Heart left ventricle (tissue), 16 donors: ENCODE data around the gene WDR35. TPM values are rescaled to one million over a fixed set of nuclear protein-coding genes. Genes with fewer than 3 reads are reported as not detected.

Source experiments
- ATAC-seq, 4 donors: fragments of 200-7000 bp; cut with Tn5 transposase; one replicate each; pipeline ENCODE4 v1.9.1; 2020 to 2022; ENCODE audit warnings: moderate library complexity in 4 of 4, mild to moderate bottlenecking in 3 of 4, moderate number of reproducible peaks in 1 of 4
- DNase-seq, 5 donors: peaks; one replicate each; pipeline ENCODE4 v3.0.0-alpha.2; 2020
- H3K27ac ChIP-seq, 12 donors: fragments of 200-600 bp; sonication (generic) in 4 of 12; one replicate each; pipeline versions ENCODE4 v1.5.0 to v1.8.0; 2016 to 2022; ENCODE audit warnings: mild to moderate bottlenecking in 2 of 12
- H3K27me3 ChIP-seq, 9 donors: fragments of 200-600 bp; sonication (generic) in 2 of 9; one replicate each; pipeline versions ENCODE4 v1.5.1 to v1.8.0; 2016 to 2022; ENCODE audit warnings: mild to moderate bottlenecking in 3 of 9
- H3K36me3 ChIP-seq, 9 donors: fragments of 200-600 bp; sonication (generic) in 2 of 9; one replicate each; pipeline versions ENCODE4 v1.5.0 to v1.8.0; 2018 to 2022; ENCODE audit warnings: mild to moderate bottlenecking in 2 of 9
- H3K4me1 ChIP-seq, 12 donors: fragments of 200-600 bp; sonication (generic) in 4 of 12; one replicate each; pipeline versions ENCODE4 v1.5.0 to v1.8.0; 2016 to 2022; ENCODE audit warnings: mild to moderate bottlenecking in 3 of 12
- H3K4me3 ChIP-seq, 12 donors: fragments of 200-600 bp; sonication (generic) in 4 of 12; one replicate each; pipeline versions ENCODE4 v1.5.0 to v1.8.0; 2017 to 2022; ENCODE audit warnings: mild to moderate bottlenecking in 9 of 12, moderate library complexity in 4 of 12
- H3K9me3 ChIP-seq, 12 donors: fragments of 200-600 bp; sonication (generic) in 4 of 12; one replicate each; pipeline versions ENCODE4 v1.5.0 to v1.8.0; 2016 to 2022; ENCODE audit warnings: mild to moderate bottlenecking in 1 of 12
- CTCF ChIP-seq, 12 donors: fragments of 200-600 bp; sonication (generic) in 4 of 12; IDR thresholded peaks; one replicate each; pipeline versions ENCODE4 v1.5.0 to v1.8.0; 2018 to 2022; ENCODE audit warnings: antibody characterized with exemption in 12 of 12, mild to moderate bottlenecking in 5 of 12
- POLR2A ChIP-seq, 2 donors: fragments of 450-650 bp; IDR thresholded peaks; one replicate each; pipeline ENCODE4 v1.6.1; 2017; ENCODE audit warnings: antibody characterized with exemption in 2 of 2, mild to moderate bottlenecking in 2 of 2, moderate library complexity in 2 of 2
- WGBS, 4 donors: extraction: QIAGEN DNeasy Blood & Tissue Kit in 2 of 4; methylation state at CpG; one replicate each; pipeline versions ENCODE4 v1.1.5 to v1.1.7; 2013 to 2018; 5-methylcytosine and 5-hydroxymethylcytosine counted together
- intact Hi-C, 10 donors: fragments of 100-400 bp; cut with DNase I; formaldehyde crosslinking; loops; one replicate each; pipeline versions ENCODE4 v1.11.1 to v1.14.2; 2022
- polyA plus RNA-seq, 2 donors: library from polyadenylated mRNA; stranded (reverse); fragments of 200-250 nt; gene quantifications; one replicate each; pipeline ENCODE4 v1.2.3, GENCODE V29; 2013
- total RNA-seq, 9 donors: library from RNA; depleted of rRNA in 2 of 9; stranded (reverse); fragments of >200 nt in 2 of 9; fragmentation: NEBNext Ultra II Directional in 3 of 9; extraction: Animal tissue kit (Norgen Biotek cat#: 25700) in 3 of 9; gene quantifications; one replicate each; pipeline versions ENCODE4 v1.1.0 to v1.2.4, GENCODE V29; 2016 to 2023
- donor health status: ischemic (EF 13 %, LVEDD 7.1; RV severe dilation, severe dysfunction).
- donor health status: healthy with polysubstance abuse.
- donor health status: DM: no; HTN: yes; CAD: no.
- donor health status: DM: no; HTN: no; CAD: no.
- donor health status: ischemic (EF 25% LVEDD 6.9; RV normal size, moderate dysfunction).
- donor health status: ischemic (EF 25% LVEDD 5.7; RV mildly dilated, moderate dysfunction).
- donor health status: healthy.
- donor health status: DM: yes; HTN: yes; CAD: no.
- donor health status: ischemic (EF 35%, LVEDD 5.7; RV mildly dilated, moderate dysfunction).
- donor health status: nonischemic (EF 11% LVEDD 7.7; RV severe dilation, severe dysfunction).
- donor health status: DM: yes; HTN: yes; CAD: no.
- donor health status: PGD.
- donor health status: ischemic (EF 29% LVEDD 5.4; RV normal size, mild dysfunction).
- donor health status: nonischemic (EF 23%, LVEDD 6.1; RV moderate dilation, normal function).

Gene WDR35
- total and polyA plus RNA-seq, 11 donors: 1.1 to 8.5 (median 5.0) TPM

GRCh38 chr2:19944205-19944845 is 45.6 kb downstream of the WDR35 start:
- Histone ChIP-seq H3K9me3 (no peaks in the 10 kb centered on the region), H3K36me3 (peaks cover 0 to 22% (median 0%) of the 10 kb centered on the region in 9 donors), H3K27me3 (no peaks in the 10 kb centered on the region), H3K27ac (no peak overlapping the region), H3K4me1 (peaks cover 0 to 10% (median 0%) of the 10 kb centered on the region in 12 donors), H3K4me3 (no peak overlapping the region)
- DNase-seq (no peak), ATAC-seq (no peak)
- intact Hi-C loops: no loop called here
- TF ChIP-seq POLR2A (IDR thresholded peaks at IDR 0.05) (no peak), CTCF (IDR thresholded peaks at IDR 0.05) (no peak)
- whole genome bisulfite sequencing, 4 donors: 67 to 72% (median 68%) methylated on average over 2 of the region's 2 CpGs

- ATAC-seq: no peak
Measured at GRCh38 chr2:19943189-19943588, 46.7 kb downstream of the WDR35 start.

GRCh38 chr2:19942199-19942598 is 47.7 kb downstream of the WDR35 start:
- no peak for DNase-seq
- no peak for ATAC-seq
- H3K36me3 ChIP-seq: peaks cover 0 to 34% (median 7%) of the 10 kb centered on the region in 9 donors
- H3K27me3 ChIP-seq: no peaks in the 10 kb centered on the region
- no peak overlapping the region for H3K4me3 ChIP-seq
- intact Hi-C loops: no loop called here
- H3K9me3 ChIP-seq: no peaks in the 10 kb centered on the region
- TF ChIP-seq POLR2A (IDR thresholded peaks at IDR 0.05): no peak
- no peak for TF ChIP-seq CTCF (IDR thresholded peaks at IDR 0.05)
- H3K4me1 ChIP-seq: peaks cover 0 to 7% (median 0%) of the 10 kb centered on the region in 12 donors
- H3K27ac ChIP-seq: no peak overlapping the region

More at GRCh38 chr2:19943189-19943588, 46.7 kb downstream of the WDR35 start:
- Histone ChIP-seq H3K27me3 (no peaks in the 10 kb centered on the region), H3K4me3 (no peak overlapping the region), H3K4me1 (peaks cover 0 to 7% (median 0%) of the 10 kb centered on the region in 12 donors), H3K9me3 (no peaks in the 10 kb centered on the region), H3K27ac (no peak overlapping the region), H3K36me3 (peaks cover 0 to 27% (median 0%) of the 10 kb centered on the region in 9 donors)
- DNase-seq: no peak
- TF ChIP-seq CTCF (IDR thresholded peaks at IDR 0.05) (no peak), POLR2A (IDR thresholded peaks at IDR 0.05) (no peak)
- WGBS, 4 donors: 15 to 27% (median 25%) methylated on average over 1 of the region's 1 CpG
- intact Hi-C loops: no loop called here

- Histone ChIP-seq H3K36me3 (peaks cover 0 to 54% (median 20%) of the 10 kb centered on the region in 9 donors), H3K4me1 (no peaks in the 10 kb centered on the region), H3K9me3 (no peaks in the 10 kb centered on the region), H3K27me3 (no peaks in the 10 kb centered on the region), H3K4me3 (no peak overlapping the region), H3K27ac (no peak overlapping the region)
- no peak for DNase-seq
- TF ChIP-seq CTCF (IDR thresholded peaks at IDR 0.05) (no peak), POLR2A (IDR thresholded peaks at IDR 0.05) (no peak)
- ATAC-seq: no peak
- intact Hi-C loops: no loop called here
- whole genome bisulfite sequencing, 4 donors: 90 to 92% (median 91%) methylated on average over 4 of the region's 4 CpGs
Measured at GRCh38 chr2:19937004-19937403, 52.9 kb downstream of the WDR35 start.
